ENCODE data around the gene LRP1B.

Gene LRP1B

DNA sequence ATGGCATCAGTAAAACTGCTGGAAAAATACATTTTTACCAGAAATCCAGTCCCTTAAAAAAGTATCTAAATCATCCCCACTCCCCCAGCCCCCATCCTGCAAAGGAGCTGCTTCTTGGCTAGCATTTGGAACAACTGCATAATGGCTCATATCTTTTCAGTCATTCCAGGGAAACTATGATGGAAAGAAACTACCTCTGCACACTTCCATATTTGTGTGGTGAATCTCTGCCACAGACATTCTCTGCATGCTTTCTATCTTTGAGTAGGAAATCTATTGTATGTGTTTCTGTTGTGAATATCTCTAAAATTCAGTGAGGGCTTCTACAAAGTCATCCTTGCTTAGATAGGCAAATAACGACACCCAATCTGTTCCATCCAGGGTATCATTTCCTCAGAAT is 632.3 kb downstream of the LRP1B start:
- ATAC-seq (ENCODE audit: low read depth) = no peak
- Mint-ChIP-seq H3K27me3 (no peaks in the 10 kb centered on the region), H3K9me3 (no peaks in the 10 kb centered on the region), H3K4me1 (no peaks in the 10 kb centered on the region), H3K36me3 (no peaks in the 10 kb centered on the region), H3K27ac (no peak overlapping the region), H3K4me3 (no peak overlapping the region)
- DNase-seq (ENCODE audit: low spot score in 2 of 2) = no peak

- Mint-ChIP-seq H3K4me3 (no peak overlapping the region), H3K9me3 (no peaks in the 10 kb centered on the region), H3K4me1 (no peaks in the 10 kb centered on the region), H3K36me3 (no peaks in the 10 kb centered on the region), H3K27me3 (no peaks in the 10 kb centered on the region), H3K27ac (no peak overlapping the region)
- DNase-seq (ENCODE audit: low spot score in 2 of 2) (no peak), ATAC-seq (ENCODE audit: low read depth) (no peak)
Measured at GRCh38 chr2:141497272-141497671, 633.5 kb downstream of the LRP1B start.

DNA sequence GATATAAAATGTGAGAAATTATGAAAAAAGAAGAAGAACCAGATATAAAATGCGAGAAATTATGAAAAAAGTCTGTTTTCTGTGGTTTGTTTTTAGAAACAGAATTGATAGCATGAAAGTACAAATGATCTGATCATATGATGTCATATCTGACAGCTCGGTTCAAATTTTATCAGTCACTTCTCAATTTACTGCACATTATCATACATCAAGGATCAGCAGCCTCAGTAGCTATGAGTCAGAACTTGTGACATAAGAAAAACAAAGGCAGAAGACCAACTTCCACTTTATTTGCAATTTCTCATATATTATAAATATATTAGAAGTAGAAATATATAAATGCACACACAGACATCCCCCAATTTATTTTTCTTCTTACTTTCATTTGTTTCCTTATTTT is 634.0 kb downstream of the LRP1B start:
- Mint-ChIP-seq H3K27me3 (no peaks in the 10 kb centered on the region), H3K4me3 (no peak overlapping the region), H3K9me3 (no peaks in the 10 kb centered on the region), H3K27ac (no peak overlapping the region), H3K4me1 (no peaks in the 10 kb centered on the region), H3K36me3 (no peaks in the 10 kb centered on the region)
- ATAC-seq (ENCODE audit: low read depth) = no peak
- no peak for DNase-seq (ENCODE audit: low spot score in 2 of 2)

- H3K4me3 Mint-ChIP-seq = no peak overlapping the region
- H3K27me3 Mint-ChIP-seq = no peaks in the 10 kb centered on the region
- H3K36me3 Mint-ChIP-seq = no peaks in the 10 kb centered on the region
- DNase-seq (ENCODE audit: low spot score in 2 of 2) (no peak), ATAC-seq (ENCODE audit: low read depth) (no peak)
- H3K4me1 Mint-ChIP-seq = no peaks in the 10 kb centered on the region
- no peaks in the 10 kb centered on the region for H3K9me3 Mint-ChIP-seq
- no peak overlapping the region for H3K27ac Mint-ChIP-seq
Measured at GRCh38 chr2:141493936-141494335, 636.9 kb downstream of the LRP1B start.

- H3K9me3 Mint-ChIP-seq = no peaks in the 10 kb centered on the region
- no peaks in the 10 kb centered on the region for H3K36me3 Mint-ChIP-seq
- H3K4me1 Mint-ChIP-seq = no peaks in the 10 kb centered on the region
- ATAC-seq (ENCODE audit: low read depth) (no peak), DNase-seq (ENCODE audit: low spot score in 2 of 2) (no peak)
- no peak overlapping the region for H3K4me3 Mint-ChIP-seq
- H3K27ac Mint-ChIP-seq = no peak overlapping the region
- H3K27me3 Mint-ChIP-seq = no peaks in the 10 kb centered on the region
Measured at GRCh38 chr2:141492816-141493215, 638.0 kb downstream of the LRP1B start.

GRCh38 chr2:141490886-141491285 is 639.9 kb downstream of the LRP1B start:
- no peak overlapping the region for H3K4me3 Mint-ChIP-seq

DNA sequence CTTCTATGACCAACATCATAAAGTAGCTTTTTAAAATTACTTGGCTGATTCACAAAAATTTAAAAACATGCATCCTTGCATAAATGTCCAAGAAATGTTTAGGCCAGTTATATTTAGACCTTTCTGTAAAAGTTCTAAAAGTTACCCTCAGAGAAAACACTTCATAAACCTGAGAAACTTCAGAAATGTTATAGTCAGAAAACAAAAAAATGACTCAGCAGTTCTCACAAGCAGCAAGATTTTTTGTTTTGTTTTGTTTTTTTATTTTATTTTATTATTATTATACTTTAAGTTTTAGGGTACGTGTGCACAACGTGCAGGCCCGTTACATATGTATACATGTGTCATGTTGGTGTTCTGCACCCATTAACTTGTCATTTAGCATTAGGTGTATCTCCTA is 648.1 kb downstream of the LRP1B start:
- H3K27ac Mint-ChIP-seq = no peak overlapping the region
- H3K9me3 Mint-ChIP-seq = no peaks in the 10 kb centered on the region
- no peak overlapping the region for H3K4me3 Mint-ChIP-seq
- no peak for ATAC-seq (ENCODE audit: low read depth)
- no peaks in the 10 kb centered on the region for H3K27me3 Mint-ChIP-seq
- no peaks in the 10 kb centered on the region for H3K36me3 Mint-ChIP-seq
- DNase-seq (ENCODE audit: low spot score in 2 of 2) = no peak
- H3K4me1 Mint-ChIP-seq = no peaks in the 10 kb centered on the region

More at GRCh38 chr2:141490886-141491285, 639.9 kb downstream of the LRP1B start:
- H3K4me1 Mint-ChIP-seq = no peaks in the 10 kb centered on the region
- no peaks in the 10 kb centered on the region for H3K9me3 Mint-ChIP-seq
- H3K27ac Mint-ChIP-seq = no peak overlapping the region
- no peaks in the 10 kb centered on the region for H3K36me3 Mint-ChIP-seq
- DNase-seq (ENCODE audit: low spot score in 2 of 2) = no peak
- ATAC-seq (ENCODE audit: low read depth) = no peak
- H3K27me3 Mint-ChIP-seq = no peaks in the 10 kb centered on the region

DNA sequence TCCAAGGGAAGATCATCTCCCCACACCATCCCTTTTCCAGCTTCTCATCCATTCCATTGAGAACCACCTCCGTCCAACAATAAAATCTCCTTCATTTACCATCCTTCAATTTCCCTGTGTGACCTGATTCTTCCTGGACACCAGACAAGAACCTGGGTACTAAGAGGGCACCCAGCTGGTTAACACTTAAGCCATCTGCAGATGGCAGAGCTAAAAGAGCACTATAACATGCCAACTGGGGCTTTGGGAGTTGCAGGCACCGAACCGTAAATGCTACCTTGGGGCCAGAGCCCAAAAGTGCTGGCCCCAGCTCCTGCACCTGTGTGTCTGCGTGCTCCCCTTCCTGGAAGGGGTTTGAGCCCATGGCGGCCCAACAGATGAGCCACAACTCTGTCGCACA is 655.0 kb downstream of the LRP1B start:
- Mint-ChIP-seq H3K36me3 (no peaks in the 10 kb centered on the region), H3K27me3 (no peaks in the 10 kb centered on the region), H3K27ac (no peak overlapping the region), H3K4me1 (no peaks in the 10 kb centered on the region), H3K4me3 (no peak overlapping the region), H3K9me3 (peaks cover 1% of the 10 kb centered on the region)
- DNase-seq (ENCODE audit: low spot score in 2 of 2) = no peak
- no peak for ATAC-seq (ENCODE audit: low read depth)

DNA sequence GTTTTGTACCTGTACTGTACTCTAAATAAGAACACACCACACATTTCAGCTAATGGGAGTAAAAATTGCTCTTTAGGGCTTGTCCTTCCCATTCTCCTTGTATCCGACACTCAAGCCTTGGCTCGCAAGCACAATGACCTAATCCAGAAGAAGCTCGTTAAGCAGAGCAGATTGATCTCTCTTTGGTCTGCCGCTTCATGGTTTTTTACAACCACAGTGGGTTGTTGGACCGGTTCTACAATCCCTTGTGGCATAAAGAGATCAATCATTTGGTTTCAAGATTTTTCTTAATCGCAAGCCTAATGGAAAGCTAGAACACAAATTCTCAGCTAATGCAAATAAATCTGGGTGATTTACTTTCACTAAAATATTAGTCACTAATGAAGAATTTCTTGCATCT is 662.1 kb downstream of the LRP1B start:
- H3K9me3 Mint-ChIP-seq = peaks cover 1% of the 10 kb centered on the region
- H3K27ac Mint-ChIP-seq = no peak overlapping the region
- no peaks in the 10 kb centered on the region for H3K4me1 Mint-ChIP-seq

DNA sequence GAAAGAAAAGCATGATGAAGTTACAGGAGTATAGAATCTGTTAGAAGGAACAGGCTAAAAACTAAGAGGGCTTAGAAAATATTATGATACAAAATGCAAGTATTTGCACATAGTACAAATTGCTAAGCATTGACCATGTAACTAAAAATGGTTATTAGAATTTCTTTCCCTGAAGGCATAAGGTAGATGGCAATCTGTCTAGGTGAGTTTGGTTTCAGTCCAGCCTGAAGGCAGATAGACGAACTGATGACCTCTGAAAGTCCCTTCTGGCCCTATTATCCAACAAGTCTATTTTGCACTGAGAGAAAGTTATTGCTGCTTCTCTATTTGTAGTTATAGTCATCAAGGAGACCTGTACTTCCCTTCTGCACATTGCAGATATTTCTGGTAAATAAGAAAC is 663.5 kb downstream of the LRP1B start:
- Mint-ChIP-seq H3K4me1 (no peaks in the 10 kb centered on the region), H3K36me3 (no peaks in the 10 kb centered on the region), H3K9me3 (peaks cover 1% of the 10 kb centered on the region), H3K27me3 (no peaks in the 10 kb centered on the region), H3K27ac (no peak overlapping the region), H3K4me3 (no peak overlapping the region)
- ATAC-seq (ENCODE audit: low read depth) (no peak), DNase-seq (ENCODE audit: low spot score in 2 of 2) (no peak)

More for the DNA sequence above, 662.1 kb downstream of the LRP1B start:
- no peaks in the 10 kb centered on the region for H3K27me3 Mint-ChIP-seq
- no peaks in the 10 kb centered on the region for H3K36me3 Mint-ChIP-seq
- ATAC-seq (ENCODE audit: low read depth) (no peak), DNase-seq (ENCODE audit: low spot score in 2 of 2) (no peak)
- H3K4me3 Mint-ChIP-seq = no peak overlapping the region

- H3K36me3 Mint-ChIP-seq = no peaks in the 10 kb centered on the region
- H3K4me1 Mint-ChIP-seq = no peaks in the 10 kb centered on the region
- no peak for DNase-seq (ENCODE audit: low spot score in 2 of 2)
- no peak overlapping the region for H3K27ac Mint-ChIP-seq
- H3K9me3 Mint-ChIP-seq = no peaks in the 10 kb centered on the region
- H3K4me3 Mint-ChIP-seq = no peak overlapping the region
- ATAC-seq (ENCODE audit: low read depth) = no peak
- no peaks in the 10 kb centered on the region for H3K27me3 Mint-ChIP-seq
Measured at GRCh38 chr2:141464995-141465394, 665.8 kb downstream of the LRP1B start.

- H3K36me3 Mint-ChIP-seq = no peaks in the 10 kb centered on the region
- H3K4me1 Mint-ChIP-seq = no peaks in the 10 kb centered on the region
Measured at GRCh38 chr2:141458351-141458750, 672.5 kb downstream of the LRP1B start.

DNA sequence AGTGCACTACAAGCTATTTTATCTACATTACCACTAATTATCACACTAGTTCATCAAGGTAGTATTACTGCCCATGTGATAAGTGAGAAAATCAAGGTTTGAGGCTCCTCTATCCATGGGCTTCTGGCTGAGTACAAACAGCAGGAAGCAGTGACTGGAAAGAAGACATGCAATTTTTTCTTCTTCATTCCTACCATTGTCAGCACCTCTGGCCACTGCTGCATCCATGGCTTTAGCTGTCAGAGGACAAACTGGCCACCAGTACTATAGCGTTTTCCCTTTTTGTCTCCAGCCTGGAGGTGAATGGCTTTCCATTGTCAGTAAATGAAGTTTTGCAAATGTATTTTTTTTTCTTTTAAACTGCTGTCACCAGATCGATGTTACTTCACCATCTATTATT is 674.9 kb downstream of the LRP1B start:
- Mint-ChIP-seq H3K4me1 (no peaks in the 10 kb centered on the region), H3K27ac (no peak overlapping the region), H3K27me3 (no peaks in the 10 kb centered on the region), H3K36me3 (no peaks in the 10 kb centered on the region), H3K9me3 (peaks cover 1% of the 10 kb centered on the region), H3K4me3 (no peak overlapping the region)
- ATAC-seq (ENCODE audit: low read depth) (no peak), DNase-seq (ENCODE audit: low spot score in 2 of 2) (no peak)

More at GRCh38 chr2:141458351-141458750, 672.5 kb downstream of the LRP1B start:
- Mint-ChIP-seq H3K4me3 (no peak overlapping the region), H3K27me3 (no peaks in the 10 kb centered on the region), H3K27ac (no peak overlapping the region), H3K9me3 (no peaks in the 10 kb centered on the region)
- ATAC-seq (ENCODE audit: low read depth) (no peak), DNase-seq (ENCODE audit: low spot score in 2 of 2) (no peak)

DNA sequence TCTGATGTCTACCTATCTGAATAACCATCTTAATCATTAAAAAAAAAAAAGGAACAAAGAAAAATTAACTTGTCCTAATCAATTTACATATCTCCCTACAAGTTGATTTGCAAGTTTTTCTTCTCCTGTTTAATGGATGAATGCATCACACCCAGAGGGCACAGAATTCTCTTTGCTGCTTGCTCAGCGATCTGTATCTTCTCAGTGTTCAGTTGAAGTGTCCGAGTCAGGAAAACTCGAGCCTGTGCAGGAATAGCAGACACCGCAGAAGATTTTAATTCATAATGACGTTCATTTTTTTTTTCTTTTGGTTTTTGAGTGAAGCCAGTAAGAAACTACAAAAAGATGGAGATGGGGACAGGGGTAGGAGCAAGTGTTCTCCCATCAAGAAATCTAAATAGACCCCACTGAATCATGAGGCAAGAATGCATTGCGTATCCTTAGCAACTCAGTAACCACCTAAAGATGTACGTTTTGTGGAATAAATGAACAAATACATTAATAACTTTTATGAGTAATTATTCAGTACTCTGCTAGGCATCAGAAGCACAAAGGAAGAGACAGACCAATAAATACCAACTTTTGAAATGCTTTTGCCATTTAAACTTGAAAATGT is 675.5 kb downstream of the LRP1B start:
- Mint-ChIP-seq H3K4me1 (no peaks in the 10 kb centered on the region), H3K9me3 (peaks cover 1% of the 10 kb centered on the region), H3K4me3 (no peak overlapping the region), H3K27me3 (no peaks in the 10 kb centered on the region), H3K36me3 (no peaks in the 10 kb centered on the region), H3K27ac (no peak overlapping the region)
- no peak for ATAC-seq (ENCODE audit: low read depth)
- no peak for DNase-seq (ENCODE audit: low spot score in 2 of 2)

GRCh38 chr2:141440072-141440635 is 690.7 kb downstream of the LRP1B start:
- Mint-ChIP-seq H3K27ac (no peak overlapping the region), H3K36me3 (no peaks in the 10 kb centered on the region), H3K9me3 (peaks cover 4% of the 10 kb centered on the region), H3K4me3 (no peak overlapping the region), H3K27me3 (no peaks in the 10 kb centered on the region), H3K4me1 (no peaks in the 10 kb centered on the region)
- no peak for DNase-seq (ENCODE audit: low spot score in 2 of 2)
- no peak for ATAC-seq (ENCODE audit: low read depth)

Data from memory B cell (primary cell).